Psoas muscle (tissue), 8 donors: ENCODE results near the gene ZNF483. TPM values are rescaled to one million over a fixed set of nuclear protein-coding genes. Genes with fewer than 3 reads are reported as not detected.
"Not testable (repeated sequence)": the region's sequence is repeated elsewhere in the genome, so short reads cannot be mapped to it uniquely, and the experiment has no call there.

ENCODE experiments used
- ATAC-seq, 4 donors: fragments of 200-7000 bp; cut with Tn5 transposase; one replicate each; pipeline ENCODE4 v1.9.1; 2020; ENCODE audit warnings: moderate library complexity in 3 of 4, mild to moderate bottlenecking in 2 of 4
- DNase-seq, 2 donors: peaks; one replicate each; pipeline ENCODE4 v3.0.0-alpha.2; 2020
- H3K27ac ChIP-seq: fragments of 200-600 bp; one replicate; pipeline ENCODE4 v1.8.0; 2022
- H3K27me3 ChIP-seq, 3 donors: fragments of 200-600 bp in 1 of 3; one replicate each; pipeline versions ENCODE4 v1.6.1 to v1.8.0; 2013 to 2022; ENCODE audit warnings: low read length in 2 of 3, mild to moderate bottlenecking in 2 of 3, moderate library complexity in 1 of 3; ENCODE audit not compliant: insufficient read depth in 3 of 3
- H3K36me3 ChIP-seq, 2 donors: fragments of 200-600 bp in 1 of 2; one replicate each; pipeline versions ENCODE4 v1.6.1 to v1.8.0; 2013 to 2022; ENCODE audit warnings: low read depth in 1 of 2, mild to moderate bottlenecking in 1 of 2, moderate library complexity in 1 of 2; ENCODE audit not compliant: insufficient read depth in 1 of 2
- H3K4me1 ChIP-seq: fragments of 200-600 bp; one replicate; pipeline ENCODE4 v1.8.0; 2022
- H3K4me3 ChIP-seq: fragments of 200-600 bp; one replicate; pipeline ENCODE4 v1.8.0; 2022; ENCODE audit warnings: mild to moderate bottlenecking
- H3K9me3 ChIP-seq: fragments of 200-600 bp; one replicate; pipeline ENCODE4 v1.8.0; 2022
- WGBS, 3 donors: extraction: QIAGEN DNeasy Blood & Tissue Kit; methylation state at CpG; one replicate each; pipeline versions ENCODE4 v1.1.6 to v1.1.7; 2013; 5-methylcytosine and 5-hydroxymethylcytosine counted together
- intact Hi-C, 2 donors: fragments of 100-400 bp; cut with DNase I; formaldehyde crosslinking; loops; one replicate each; pipeline versions ENCODE4 v1.11.0 to v1.14.2; 2022
- polyA plus RNA-seq, 3 donors: library from polyadenylated mRNA; stranded (reverse); fragments of 200-250 nt; gene quantifications; one replicate each; pipeline ENCODE4 v1.2.3, GENCODE V29; 2013
- total RNA-seq, 4 donors: library from RNA; stranded (reverse); fragmentation: NEBNext Ultra II Directional in 2 of 4; extraction: Animal tissue kit (Norgen Biotek cat#: 25700) in 2 of 4; gene quantifications; one replicate each; pipeline versions ENCODE4 v1.2.1 to v1.2.4, GENCODE V29; 2021 to 2023
- TF ChIP-seq, protein P1 (sequence below): fragments of 200-600 bp; IDR thresholded peaks from one replicate; pipeline ENCODE4 v1.8.0; 2022; ENCODE audit warnings: antibody characterized with exemption
- donor health status: healthy with polysubstance abuse.
- donor health status: DM: no; HTN: no; CAD: no; lungs with moderate emphysema.
- donor health status: Bipolar disorder and iron deficiency.
- donor health status: healthy.
- donor health status: DM: yes; HTN: yes; CAD: no.
- donor health status: DM: no; HTN: no; CAD: no.
- donor health status: DM: no; HTN: no; CAD: no.
- donor health status: DM: yes; HTN: yes; CAD: no.

The ZNF483 gene
- total and polyA plus RNA-seq, 7 donors, result 0.05 to 0.92 (median 0.42) TPM; not detected in 2

DNA sequence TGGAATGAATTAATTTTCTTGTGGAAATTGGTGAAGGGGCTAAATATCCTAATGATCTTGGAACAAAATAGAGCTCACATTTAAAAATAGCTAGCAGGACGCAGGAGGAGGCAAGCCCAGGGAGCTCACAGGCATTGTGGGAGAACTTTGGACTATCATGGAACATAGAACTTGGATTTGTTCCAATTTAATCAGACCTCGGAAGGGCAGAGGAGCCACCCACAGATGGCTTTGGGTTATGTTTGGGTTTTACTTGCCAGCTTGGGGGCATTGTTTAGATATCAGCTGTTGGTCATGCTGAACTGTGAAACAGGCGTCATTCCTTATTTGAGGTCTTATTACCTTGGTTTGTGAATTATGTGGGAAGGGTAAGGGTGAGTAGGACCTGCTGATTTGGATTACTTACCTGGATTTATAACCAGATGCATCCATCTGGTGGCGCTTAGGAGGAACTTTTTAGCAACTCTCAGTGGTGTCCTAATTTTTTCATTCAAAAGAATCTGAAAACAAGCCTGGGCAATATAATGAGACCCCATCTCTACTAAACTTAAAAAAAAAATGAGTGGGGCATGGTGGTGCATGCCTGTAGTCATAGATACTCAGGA lies 88.6 kb downstream of the ZNF483 start:
- TF ChIP-seq, protein P1, sequence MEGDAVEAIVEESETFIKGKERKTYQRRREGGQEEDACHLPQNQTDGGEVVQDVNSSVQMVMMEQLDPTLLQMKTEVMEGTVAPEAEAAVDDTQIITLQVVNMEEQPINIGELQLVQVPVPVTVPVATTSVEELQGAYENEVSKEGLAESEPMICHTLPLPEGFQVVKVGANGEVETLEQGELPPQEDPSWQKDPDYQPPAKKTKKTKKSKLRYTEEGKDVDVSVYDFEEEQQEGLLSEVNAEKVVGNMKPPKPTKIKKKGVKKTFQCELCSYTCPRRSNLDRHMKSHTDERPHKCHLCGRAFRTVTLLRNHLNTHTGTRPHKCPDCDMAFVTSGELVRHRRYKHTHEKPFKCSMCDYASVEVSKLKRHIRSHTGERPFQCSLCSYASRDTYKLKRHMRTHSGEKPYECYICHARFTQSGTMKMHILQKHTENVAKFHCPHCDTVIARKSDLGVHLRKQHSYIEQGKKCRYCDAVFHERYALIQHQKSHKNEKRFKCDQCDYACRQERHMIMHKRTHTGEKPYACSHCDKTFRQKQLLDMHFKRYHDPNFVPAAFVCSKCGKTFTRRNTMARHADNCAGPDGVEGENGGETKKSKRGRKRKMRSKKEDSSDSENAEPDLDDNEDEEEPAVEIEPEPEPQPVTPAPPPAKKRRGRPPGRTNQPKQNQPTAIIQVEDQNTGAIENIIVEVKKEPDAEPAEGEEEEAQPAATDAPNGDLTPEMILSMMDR, result no peak
- Histone ChIP-seq H3K27ac (no peak overlapping the region), H3K36me3 (no peaks in the 10 kb centered on the region), H3K4me1 (no peaks in the 10 kb centered on the region), H3K9me3 (no peaks in the 10 kb centered on the region), H3K4me3 (no peak overlapping the region), H3K27me3 (peaks cover 0 to 3% (median 0%) of the 10 kb centered on the region in 3 donors)
- intact Hi-C loops, result no loop called here
- 17 to 28% (median 26%) methylated on average over 4 of the region's 4 CpGs for WGBS, 3 donors
- DNase-seq, result no peak
- ATAC-seq, result no peak

DNA sequence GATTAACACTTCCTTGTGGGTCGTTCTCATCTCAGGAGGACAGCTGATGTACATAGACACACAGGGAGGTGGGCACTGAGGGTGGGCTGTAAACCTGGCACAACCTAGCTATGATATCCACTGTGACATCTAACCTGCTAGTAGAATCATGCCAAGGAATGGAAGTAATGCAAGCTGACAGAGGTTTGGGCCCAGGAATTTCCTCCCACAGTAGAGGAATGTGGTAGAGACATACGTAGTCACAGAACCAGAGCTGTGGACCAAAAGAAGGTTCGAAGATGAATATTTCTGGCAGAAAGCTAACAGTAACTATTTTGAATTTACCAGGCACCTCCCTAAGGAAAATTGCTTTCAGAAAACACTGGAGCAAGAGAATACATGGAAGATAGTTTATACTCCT lies 90.9 kb downstream of the ZNF483 start:
- H3K4me1 ChIP-seq, result no peaks in the 10 kb centered on the region
- WGBS, 3 donors, result 33 to 51% (median 39%) methylated on average over 3 of the region's 3 CpGs
- no peak overlapping the region for H3K4me3 ChIP-seq
- H3K27ac ChIP-seq, result no peak overlapping the region
- TF ChIP-seq, protein P1, result no peak
- no peak for DNase-seq
- intact Hi-C loops, result no loop called here
- no peak for ATAC-seq
- no peaks in the 10 kb centered on the region for H3K36me3 ChIP-seq
- H3K9me3 ChIP-seq, result no peaks in the 10 kb centered on the region
- H3K27me3 ChIP-seq, result peaks cover 0 to 3% (median 0%) of the 10 kb centered on the region in 3 donors

DNA sequence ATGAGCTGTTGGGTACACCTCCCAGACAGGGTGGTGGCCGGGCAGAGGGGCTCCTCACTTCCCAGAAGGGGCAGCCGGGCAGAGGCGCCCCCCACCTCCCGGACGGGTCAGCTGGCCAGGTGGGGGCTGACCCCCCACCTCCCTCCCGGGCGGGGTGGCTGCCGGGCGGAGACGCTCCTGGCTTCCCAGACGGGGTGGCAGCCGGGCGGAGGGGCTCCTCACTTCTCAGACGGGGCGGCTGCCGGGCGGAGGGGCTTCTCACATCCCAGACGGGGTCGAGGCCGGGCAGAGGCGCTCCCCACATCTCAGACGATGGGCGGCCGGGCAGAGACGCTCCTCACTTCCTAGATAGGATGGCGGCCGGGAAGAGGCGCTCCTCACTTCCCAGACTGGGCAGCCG lies 92.4 kb downstream of the ZNF483 start:
- ATAC-seq, H3K27me3 ChIP-seq, DNase-seq, H3K9me3 ChIP-seq, H3K27ac ChIP-seq, H3K4me3 ChIP-seq, intact Hi-C loops, H3K4me1 ChIP-seq, H3K36me3 ChIP-seq: not testable (repeated sequence)
- 93 to 95% (median 95%) methylated on average over 13 to 29 of the region's 29 CpGs for WGBS, 3 donors

DNA sequence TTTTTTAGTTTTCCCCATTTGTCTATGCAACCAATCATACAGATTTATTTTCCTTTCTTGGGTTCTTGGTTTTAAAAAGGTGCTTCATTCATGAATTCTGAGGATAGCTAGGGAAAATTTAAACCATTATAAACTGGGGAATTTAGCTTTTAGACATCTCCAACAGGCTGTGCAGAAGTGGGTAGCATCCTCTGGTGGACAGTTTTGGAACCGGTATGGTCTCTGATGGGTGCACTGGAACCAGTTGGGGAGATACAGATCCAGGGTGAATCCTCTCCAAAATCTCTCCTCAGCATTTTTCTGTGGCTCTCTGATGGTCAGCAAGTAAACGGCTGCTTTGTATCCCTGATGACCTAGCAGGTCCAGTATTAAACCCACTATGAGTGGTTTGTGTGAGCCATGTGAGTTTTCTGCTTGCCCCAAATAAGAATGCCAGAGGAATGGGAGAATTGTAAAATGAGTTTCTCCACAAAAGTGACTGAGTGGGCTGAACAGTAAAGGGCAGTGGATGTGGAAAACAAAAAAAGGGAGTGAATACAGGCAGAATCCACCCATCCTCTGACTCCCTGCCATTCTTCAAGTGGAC lies 97.0 kb downstream of the ZNF483 start:
- TF ChIP-seq, protein P1, result peak; percentile 54
- WGBS, 3 donors, result 21 to 31% (median 23%) methylated on average over 2 of the region's 2 CpGs
- Histone ChIP-seq H3K27me3 (no peaks in the 10 kb centered on the region), H3K27ac (no peak overlapping the region), H3K36me3 (no peaks in the 10 kb centered on the region), H3K4me3 (no peak overlapping the region), H3K9me3 (no peaks in the 10 kb centered on the region), H3K4me1 (no peaks in the 10 kb centered on the region)
- intact Hi-C loops, result no loop called here
- ATAC-seq, result peak in 3 of 4 donors; percentile 57 to 75 (median 74)
- DNase-seq, result no peak

DNA sequence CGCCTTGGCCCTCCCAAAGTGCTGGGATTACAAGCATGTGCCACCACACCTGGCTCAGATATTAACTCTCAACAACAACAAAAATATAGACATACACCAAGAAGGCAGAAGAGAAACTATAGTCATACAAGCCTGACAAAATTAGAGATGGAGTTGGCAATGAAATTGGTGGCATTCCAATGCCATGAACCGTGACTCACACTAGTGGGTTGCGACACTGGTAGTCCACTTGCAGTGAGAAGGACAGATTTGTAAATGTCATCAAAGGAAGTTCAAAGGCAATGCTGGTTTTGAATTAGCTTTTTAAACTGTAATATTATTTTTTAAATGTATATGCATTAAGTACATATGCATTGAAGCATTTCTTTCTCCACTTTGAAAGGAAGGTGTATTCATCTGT lies 97.6 kb downstream of the ZNF483 start:
- WGBS, 3 donors, result 36 to 66% (median 47%) methylated on average over 3 of the region's 3 CpGs

More for the DNA sequence above, 97.6 kb downstream of the ZNF483 start:
- no peaks in the 10 kb centered on the region for H3K27me3 ChIP-seq
- no peak overlapping the region for H3K4me3 ChIP-seq
- no peak overlapping the region for H3K27ac ChIP-seq
- TF ChIP-seq, protein P1, result no peak
- intact Hi-C loops, result no loop called here
- peak; percentile 71 to 80 (median 76) for ATAC-seq
- no peaks in the 10 kb centered on the region for H3K36me3 ChIP-seq
- peak; percentile 49 for DNase-seq
- H3K9me3 ChIP-seq, result no peaks in the 10 kb centered on the region
- H3K4me1 ChIP-seq, result no peaks in the 10 kb centered on the region

Other genes with a start within 250 kb of the ZNF483 start
- under 1 TPM in 1 of 4 donors, not detected in 3; 0.52 TPM for gene OR2K2, start 195.0 kb upstream of the ZNF483 start, total RNA-seq
- 10 to 100 TPM in 1 of 3 donors, under 1 TPM in 2; 0.13 to 12.6 (median 0.30) TPM for gene OR2K2, start 195.0 kb upstream of the ZNF483 start, polyA plus RNA-seq
- gene ECPAS, start 40.8 kb upstream of the ZNF483 start, total RNA-seq, result 100 to 1,000 TPM; 273 to 456 (median 349) TPM
- gene ECPAS, start 40.8 kb upstream of the ZNF483 start, polyA plus RNA-seq, result 100 to 1,000 TPM in 2 of 3 donors, 10 to 100 TPM in 1; 95.9 to 410 (median 135) TPM
- 10 to 100 TPM in 3 of 4 donors, 1 to 10 TPM in 1; 8.6 to 32.2 (median 15.5) TPM for gene PTGR1, start 74.5 kb downstream of the ZNF483 start, total RNA-seq
- 10 to 100 TPM in 2 of 3 donors, 1 to 10 TPM in 1; 8.0 to 22.5 (median 22.5) TPM for gene PTGR1, start 74.5 kb downstream of the ZNF483 start, polyA plus RNA-seq
- 1 to 10 TPM; 1.9 to 5.6 (median 4.5) TPM for gene DNAJC25, start 106.2 kb downstream of the ZNF483 start, total RNA-seq
- gene DNAJC25, start 106.2 kb downstream of the ZNF483 start, polyA plus RNA-seq, result 10 to 100 TPM in 2 of 3 donors, 1 to 10 TPM in 1; 7.4 to 20.1 (median 19.9) TPM
- gene GNG10, start 136.4 kb downstream of the ZNF483 start, total RNA-seq, result 10 to 100 TPM; 12.0 to 22.3 (median 16.4) TPM
- gene GNG10, start 136.4 kb downstream of the ZNF483 start, polyA plus RNA-seq, result 10 to 100 TPM; 13.7 to 17.3 (median 14.9) TPM